ENCODE measurements around the gene WDR77.
A peak's percentile ranks its signal among the peaks of the same experiment; 100 is the strongest.

The WDR77 gene

GRCh38 chr1:111448918-111449702 lies at the start of gene WDR77, which contains the start of gene ATP5PB:
WDR77 (minus strand) TSS chr1:111449256; CDS start chr1:111449169, 87 bp downstream.
ATP5PB (plus strand) TSS chr1:111449464; CDS start chr1:111449542, 78 bp downstream.
- Histone ChIP-seq H3K27me3 (replicated peaks; ENCODE audit: control insufficient read depth, insufficient read depth, low read length) (no peaks in the 10 kb centered on the region), H3K36me3 (ENCODE audit: control insufficient read depth, insufficient read depth, low read length) (peaks cover 2% of the 10 kb centered on the region), H3K4me3 (replicated peaks; ENCODE audit: low read depth, low read length) (peak within 1 kb of the TSS; percentile 99)
- peak; percentile 90 for DNase-seq (ENCODE audit: extremely low read depth, insufficient read length)
- TF ChIP-seq CTCF (IDR thresholded peaks at IDR 0.05; ENCODE audit: insufficient read depth, low read length, poor library complexity, severe bottlenecking): no peak

- no peaks in the 10 kb centered on the region for H3K27me3 ChIP-seq (replicated peaks; ENCODE audit: control insufficient read depth, insufficient read depth, low read length)
- no peak overlapping the region for H3K4me3 ChIP-seq (replicated peaks; ENCODE audit: low read depth, low read length)
- H3K36me3 ChIP-seq (ENCODE audit: control insufficient read depth, insufficient read depth, low read length): no peaks in the 10 kb centered on the region
- DNase-seq (ENCODE audit: extremely low read depth, insufficient read length): no peak
- no peak for TF ChIP-seq CTCF (IDR thresholded peaks at IDR 0.05; ENCODE audit: insufficient read depth, low read length, poor library complexity, severe bottlenecking)
These were observed 48.5 kb upstream of the WDR77 start for GRCh38 chr1:111497592-111497991.

GRCh38 chr1:111496398-111496797 lies 47.3 kb upstream of the WDR77 start:
- no peak for DNase-seq (ENCODE audit: extremely low read depth, insufficient read length)
- H3K27me3 ChIP-seq (replicated peaks; ENCODE audit: control insufficient read depth, insufficient read depth, low read length): no peaks in the 10 kb centered on the region
- TF ChIP-seq CTCF (IDR thresholded peaks at IDR 0.05; ENCODE audit: insufficient read depth, low read length, poor library complexity, severe bottlenecking): no peak
- H3K4me3 ChIP-seq (replicated peaks; ENCODE audit: low read depth, low read length): no peak overlapping the region
- H3K36me3 ChIP-seq (ENCODE audit: control insufficient read depth, insufficient read depth, low read length): no peaks in the 10 kb centered on the region

GRCh38 chr1:111491070-111491469 lies 42.0 kb upstream of the WDR77 start:
- Histone ChIP-seq H3K4me3 (replicated peaks; ENCODE audit: low read depth, low read length) (no peak overlapping the region), H3K36me3 (ENCODE audit: control insufficient read depth, insufficient read depth, low read length) (no peaks in the 10 kb centered on the region), H3K27me3 (replicated peaks; ENCODE audit: control insufficient read depth, insufficient read depth, low read length) (no peaks in the 10 kb centered on the region)
- no peak for DNase-seq (ENCODE audit: extremely low read depth, insufficient read length)
- no peak for TF ChIP-seq CTCF (IDR thresholded peaks at IDR 0.05; ENCODE audit: insufficient read depth, low read length, poor library complexity, severe bottlenecking)

- no peak for TF ChIP-seq CTCF (IDR thresholded peaks at IDR 0.05; ENCODE audit: insufficient read depth, low read length, poor library complexity, severe bottlenecking)
These were observed 41.2 kb upstream of the WDR77 start for GRCh38 chr1:111490220-111490619.

More at GRCh38 chr1:111490220-111490619, 41.2 kb upstream of the WDR77 start:
- Histone ChIP-seq H3K27me3 (replicated peaks; ENCODE audit: control insufficient read depth, insufficient read depth, low read length) (no peaks in the 10 kb centered on the region), H3K4me3 (replicated peaks; ENCODE audit: low read depth, low read length) (no peak overlapping the region), H3K36me3 (ENCODE audit: control insufficient read depth, insufficient read depth, low read length) (no peaks in the 10 kb centered on the region)
- DNase-seq (ENCODE audit: extremely low read depth, insufficient read length): no peak
